ENCODE results near the gene HIVEP3. TPM values are rescaled to one million over a fixed set of nuclear protein-coding genes. Genes with fewer than 3 reads are reported as not detected.

Gene HIVEP3
- total RNA-seq, 1 donor from 2014 or later, result 0.37 TPM

DNA sequence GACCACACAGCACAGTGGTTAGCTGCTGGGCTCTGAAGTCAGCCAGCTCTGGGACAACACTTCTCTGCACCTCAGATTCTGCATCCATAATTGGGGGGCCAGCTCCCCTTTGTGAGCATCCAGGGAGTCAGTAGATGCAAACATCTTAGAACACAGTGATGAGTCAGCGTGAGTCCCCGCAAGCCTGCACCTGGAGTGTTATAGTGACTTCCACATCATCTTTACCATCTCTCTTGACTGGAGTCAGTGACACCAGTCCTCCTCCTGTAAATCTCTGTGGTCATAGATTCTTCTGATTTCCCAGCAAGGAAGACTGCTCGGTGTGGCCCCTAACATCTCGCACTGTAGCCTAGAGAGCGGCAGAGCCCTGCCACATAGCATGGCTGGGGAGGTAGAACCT is 420.3 kb downstream of the HIVEP3 start:
- H3K4me1 ChIP-seq, result peaks cover 15% of the 10 kb centered on the region
- TF ChIP-seq EZH2 (IDR thresholded peaks at IDR 0.05) (no peak), EZH2phosphoT487 (IDR thresholded peaks at IDR 0.05) (no peak), CTCF (IDR thresholded peaks at IDR 0.05) (no peak)
- peaks cover 12% of the 10 kb centered on the region for H3F3A ChIP-seq (ENCODE audit: low read depth)
- H3K79me2 ChIP-seq (ENCODE audit: low read depth), result no peaks in the 10 kb centered on the region
- Mint-ChIP-seq H3K36me3 (no peaks in the 10 kb centered on the region), H3K4me3 (peak overlapping the region; percentile 9), H3K27ac (peak overlapping the region; percentile 76), H3K27me3 (ENCODE audit: insufficient read depth, low read depth) (peaks cover 2% of the 10 kb centered on the region), H3K9me3 (no peaks in the 10 kb centered on the region), H3K4me1 (peaks cover 36% of the 10 kb centered on the region)
- H3K9ac ChIP-seq, result no peak overlapping the region
- no peaks in the 10 kb centered on the region for H3K36me3 ChIP-seq
- H3K4me2 ChIP-seq, result no peak overlapping the region
- no peak overlapping the region for H2AFZ ChIP-seq (replicated peaks)
- no peaks in the 10 kb centered on the region for H4K20me1 ChIP-seq (ENCODE audit: low read depth)
- H3K9me3 ChIP-seq (ENCODE audit: low read depth), result no peaks in the 10 kb centered on the region
- no peak overlapping the region for H3K27ac ChIP-seq
- H3K4me3 ChIP-seq, result no peak overlapping the region
- DNase-seq (ENCODE audit: low spot score), result no peak
- H3K27me3 ChIP-seq, result peaks cover 14% of the 10 kb centered on the region

DNA sequence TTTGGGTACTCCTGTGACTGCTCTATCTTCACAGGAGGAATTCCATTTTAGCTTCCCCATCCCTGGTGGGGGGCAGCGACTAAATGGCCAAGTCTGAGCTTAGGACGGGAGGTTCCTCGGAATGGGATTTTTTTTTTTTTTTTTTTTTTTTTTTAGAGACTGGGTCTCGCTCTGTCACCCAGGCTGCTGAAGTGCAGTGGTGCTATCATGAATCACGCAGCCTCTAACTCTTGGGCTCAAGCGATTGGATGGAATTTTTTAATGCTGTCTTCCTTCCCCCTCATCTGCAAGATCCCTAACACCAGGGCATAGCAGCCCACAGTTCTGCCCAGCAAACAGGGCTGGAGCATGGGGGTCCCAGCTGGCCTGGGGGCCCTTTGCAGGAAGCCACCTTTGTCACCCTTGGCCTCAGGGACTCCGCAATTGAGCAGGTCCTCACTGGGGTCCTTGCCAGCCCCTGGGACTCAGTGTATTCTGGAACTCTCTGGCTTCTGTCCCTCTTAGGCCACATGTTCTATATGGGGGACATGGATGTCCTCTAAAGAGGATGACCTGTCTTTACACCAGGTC is 421.2 kb downstream of the HIVEP3 start:
- TF ChIP-seq CTCF (IDR thresholded peaks at IDR 0.05) (no peak), EZH2 (IDR thresholded peaks at IDR 0.05) (no peak), EZH2phosphoT487 (IDR thresholded peaks at IDR 0.05) (no peak)
- no peaks in the 10 kb centered on the region for H3K36me3 ChIP-seq
- no peaks in the 10 kb centered on the region for H3K36me3 Mint-ChIP-seq
- no peak for DNase-seq (ENCODE audit: low spot score)
- peaks cover 12% of the 10 kb centered on the region for H3F3A ChIP-seq (ENCODE audit: low read depth)
- no peak overlapping the region for H2AFZ ChIP-seq (replicated peaks)
- peak overlapping the region; percentile 96 for H3K27ac Mint-ChIP-seq
- H3K27me3 Mint-ChIP-seq (ENCODE audit: insufficient read depth, low read depth), result peaks cover 4% of the 10 kb centered on the region
- H3K4me3 ChIP-seq, result no peak overlapping the region
- H3K27me3 ChIP-seq, result peaks cover 14% of the 10 kb centered on the region
- no peaks in the 10 kb centered on the region for H3K9me3 ChIP-seq (ENCODE audit: low read depth)
- H3K27ac ChIP-seq, result no peak overlapping the region
- no peak overlapping the region for H3K4me2 ChIP-seq
- no peaks in the 10 kb centered on the region for H4K20me1 ChIP-seq (ENCODE audit: low read depth)
- peaks cover 15% of the 10 kb centered on the region for H3K4me1 ChIP-seq
- H3K4me3 Mint-ChIP-seq, result no peak overlapping the region
- H3K9ac ChIP-seq, result no peak overlapping the region
- H3K4me1 Mint-ChIP-seq, result peaks cover 34% of the 10 kb centered on the region
- no peaks in the 10 kb centered on the region for H3K79me2 ChIP-seq (ENCODE audit: low read depth)
- H3K9me3 Mint-ChIP-seq, result no peaks in the 10 kb centered on the region

DNA sequence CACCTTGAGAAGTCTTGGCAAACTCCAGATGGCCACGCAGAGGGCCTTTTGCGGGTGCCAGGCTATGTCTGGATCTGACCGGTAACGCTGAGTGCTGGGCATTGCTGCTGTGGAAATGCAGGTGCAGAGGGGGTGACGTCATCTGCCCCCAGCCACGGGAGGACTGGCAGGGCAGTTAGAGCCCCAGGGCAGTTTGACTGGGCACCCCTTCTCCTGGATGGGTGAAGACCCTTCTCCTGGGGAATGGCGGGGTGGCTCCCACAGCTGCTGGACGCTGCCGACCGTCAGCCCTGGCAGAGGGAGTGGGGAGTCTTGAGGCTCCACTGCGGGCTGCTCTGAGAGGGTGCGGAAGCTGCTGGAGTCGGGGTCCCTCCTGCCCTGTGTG is 421.7 kb downstream of the HIVEP3 start:
- DNase-seq (ENCODE audit: low spot score), result no peak
- H3K79me2 ChIP-seq (ENCODE audit: low read depth), result no peaks in the 10 kb centered on the region
- H4K20me1 ChIP-seq (ENCODE audit: low read depth), result no peaks in the 10 kb centered on the region
- H3K4me3 ChIP-seq, result no peak overlapping the region
- no peaks in the 10 kb centered on the region for H3K36me3 Mint-ChIP-seq
- peaks cover 15% of the 10 kb centered on the region for H3K4me1 ChIP-seq
- H3K27me3 ChIP-seq, result peaks cover 14% of the 10 kb centered on the region
- H3K9me3 Mint-ChIP-seq, result no peaks in the 10 kb centered on the region
- H3K4me1 Mint-ChIP-seq, result peaks cover 34% of the 10 kb centered on the region
- peaks cover 6% of the 10 kb centered on the region for H3K27me3 Mint-ChIP-seq (ENCODE audit: insufficient read depth, low read depth)
- no peak overlapping the region for H3K27ac ChIP-seq
- peak overlapping the region; percentile 38 for H2AFZ ChIP-seq (replicated peaks)
- H3K4me2 ChIP-seq, result peak overlapping the region; percentile 70
- no peaks in the 10 kb centered on the region for H3K36me3 ChIP-seq
- no peak overlapping the region for H3K9ac ChIP-seq
- H3K27ac Mint-ChIP-seq, result peak overlapping the region; percentile 96
- TF ChIP-seq EZH2phosphoT487 (IDR thresholded peaks at IDR 0.05), result no peak
- no peak for TF ChIP-seq CTCF (IDR thresholded peaks at IDR 0.05)
- no peak for TF ChIP-seq EZH2 (IDR thresholded peaks at IDR 0.05)
- no peak overlapping the region for H3K4me3 Mint-ChIP-seq
- no peaks in the 10 kb centered on the region for H3K9me3 ChIP-seq (ENCODE audit: low read depth)
- peaks cover 12% of the 10 kb centered on the region for H3F3A ChIP-seq (ENCODE audit: low read depth)
